ENCODE results near the gene C2CD2L. TPM values are rescaled to one million over a fixed set of nuclear protein-coding genes. Genes with fewer than 3 reads are reported as not detected.

C2CD2L gene
- total and polyA plus RNA-seq, 2 donors (not counting 3 experiments of a cell fraction or from before 2014, with no cell fraction given) = 9.1 to 10.4 TPM

GRCh38 chr11:119117004-119117706, 10.0 kb downstream of the C2CD2L start:
- ChIA-PET POLR2A (no interaction called here), CTCF (interaction anchor here (1.2 to 2.2 kb wide), 3 partner anchors 10 to 15 kb away, joined by 3 to 9 read pairs (median 5); partner anchors contain the start of genes C2CD2L and DPAGT1)
- Histone ChIP-seq H3K36me3 (ENCODE audit: control insufficient read depth in 2 of 2, extremely low read depth in 1 of 2, insufficient read depth in 2 of 2, low read length in 2 of 2) (peaks cover 5 to 16% of the 10 kb centered on the region in 2 experiments), H3K4me3 (replicated peaks in 1 of 3; ENCODE audit: insufficient read depth in 1 of 3, low read depth in 1 of 3, low read length in 3 of 3) (no peak overlapping the region), H3K79me2 (ENCODE audit: control insufficient read depth, insufficient read depth, low read length) (peaks cover 5% of the 10 kb centered on the region), H3K9me1 (replicated peaks; ENCODE audit: control insufficient read depth, extremely low read depth, insufficient read depth, low read length) (no peaks in the 10 kb centered on the region), H3K9me3 (replicated peaks; ENCODE audit: control insufficient read depth, insufficient read depth, low read length) (no peaks in the 10 kb centered on the region), H2AFZ (ENCODE audit: low read depth, low read length) (no peak overlapping the region), H3K9ac (replicated peaks; ENCODE audit: extremely low read depth, insufficient read depth, low read length) (no peak overlapping the region), H3K27ac (ENCODE audit: insufficient read depth, low read depth, low read length) (no peak overlapping the region), H3K4me2 (ENCODE audit: insufficient read depth, low read length) (no peak overlapping the region), H3K4me1 (ENCODE audit: control insufficient read depth, extremely low read depth, insufficient read depth, low read length) (peaks cover 11% of the 10 kb centered on the region), H4K20me1 (replicated peaks; ENCODE audit: control insufficient read depth, extremely low read depth, insufficient read depth, low read length) (no peaks in the 10 kb centered on the region), H3K27me3 (ENCODE audit: control insufficient read depth in 2 of 2, insufficient read depth in 2 of 2, low read length in 2 of 2) (no peaks in the 10 kb centered on the region)
- BruUV-seq (replicated peaks) = no TSS peak
- dilution Hi-C loops (cut with MboI; ENCODE audit: extremely low pct_ligation_motif_present, low sequenced_read_pairs) = no loop called here
- no peak for TF ChIP-seq EZH2 (IDR thresholded peaks at IDR 0.05; ENCODE audit: borderline replicate concordance, low read depth, low read length, severe bottlenecking)
- TF ChIP-seq FOS (IDR thresholded peaks at IDR 0.05; ENCODE audit: borderline replicate concordance, insufficient read depth, low read length) = no peak
- TF ChIP-seq JUN (IDR thresholded peaks at IDR 0.05; ENCODE audit: borderline replicate concordance, insufficient read depth, insufficient read length, low read depth) = no peak
- no peak for TF ChIP-seq GATA2 (IDR thresholded peaks at IDR 0.05; ENCODE audit: insufficient read depth, insufficient read length, low read depth, low read length)
- no peak for TF ChIP-seq MAX (IDR thresholded peaks at IDR 0.05; ENCODE audit: insufficient read depth, insufficient read length)
- TF ChIP-seq CTCF (IDR thresholded peaks at IDR 0.05; ENCODE audit: extremely low read depth in 1 of 2, insufficient read depth in 1 of 2, low read depth in 1 of 2, low read length in 2 of 2) = no peak
- no peak for TF ChIP-seq POLR2AphosphoS5 (IDR thresholded peaks at IDR 0.05; ENCODE audit: insufficient read depth, low read depth, low read length)
- no peak for TF ChIP-seq MYC (IDR thresholded peaks at IDR 0.05; ENCODE audit: low read depth, low read length)
- TF ChIP-seq POLR2A (IDR thresholded peaks at IDR 0.05; ENCODE audit: low read depth, low read length) = no peak
- no peak for DNase-seq (ENCODE audit: low read depth, low spot score)
- FAIRE-seq = no peak
- intact Hi-C loops (cut with micrococcal nuclease) = no loop called here
